ENCODE results near the gene MVB12B.

DNA sequence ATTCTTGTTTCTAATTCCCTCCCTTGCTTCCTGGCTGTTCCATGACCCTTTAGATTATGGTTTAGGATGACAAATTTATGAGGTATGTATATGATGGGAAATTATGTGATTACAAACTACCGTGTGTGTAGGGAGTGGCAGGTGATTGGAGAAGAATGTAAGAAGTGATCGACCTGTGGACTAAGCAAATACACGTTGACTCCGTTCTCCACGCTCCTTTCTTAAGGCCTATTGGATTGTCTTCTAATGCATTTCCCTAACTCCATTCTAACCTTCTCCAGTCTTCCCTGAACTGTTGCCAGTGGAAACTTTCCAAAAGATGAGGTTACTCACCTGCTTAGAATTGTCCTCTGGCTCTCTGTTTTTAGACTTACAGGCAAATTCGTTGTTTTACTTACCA is 36.6 kb downstream of the MVB12B start:
- TF ChIP-seq, protein P1, sequence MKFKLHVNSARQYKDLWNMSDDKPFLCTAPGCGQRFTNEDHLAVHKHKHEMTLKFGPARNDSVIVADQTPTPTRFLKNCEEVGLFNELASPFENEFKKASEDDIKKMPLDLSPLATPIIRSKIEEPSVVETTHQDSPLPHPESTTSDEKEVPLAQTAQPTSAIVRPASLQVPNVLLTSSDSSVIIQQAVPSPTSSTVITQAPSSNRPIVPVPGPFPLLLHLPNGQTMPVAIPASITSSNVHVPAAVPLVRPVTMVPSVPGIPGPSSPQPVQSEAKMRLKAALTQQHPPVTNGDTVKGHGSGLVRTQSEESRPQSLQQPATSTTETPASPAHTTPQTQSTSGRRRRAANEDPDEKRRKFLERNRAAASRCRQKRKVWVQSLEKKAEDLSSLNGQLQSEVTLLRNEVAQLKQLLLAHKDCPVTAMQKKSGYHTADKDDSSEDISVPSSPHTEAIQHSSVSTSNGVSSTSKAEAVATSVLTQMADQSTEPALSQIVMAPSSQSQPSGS (CRISPR knock-in tag; IDR thresholded peaks at IDR 0.05) = no peak
- TF ChIP-seq, protein P2, sequence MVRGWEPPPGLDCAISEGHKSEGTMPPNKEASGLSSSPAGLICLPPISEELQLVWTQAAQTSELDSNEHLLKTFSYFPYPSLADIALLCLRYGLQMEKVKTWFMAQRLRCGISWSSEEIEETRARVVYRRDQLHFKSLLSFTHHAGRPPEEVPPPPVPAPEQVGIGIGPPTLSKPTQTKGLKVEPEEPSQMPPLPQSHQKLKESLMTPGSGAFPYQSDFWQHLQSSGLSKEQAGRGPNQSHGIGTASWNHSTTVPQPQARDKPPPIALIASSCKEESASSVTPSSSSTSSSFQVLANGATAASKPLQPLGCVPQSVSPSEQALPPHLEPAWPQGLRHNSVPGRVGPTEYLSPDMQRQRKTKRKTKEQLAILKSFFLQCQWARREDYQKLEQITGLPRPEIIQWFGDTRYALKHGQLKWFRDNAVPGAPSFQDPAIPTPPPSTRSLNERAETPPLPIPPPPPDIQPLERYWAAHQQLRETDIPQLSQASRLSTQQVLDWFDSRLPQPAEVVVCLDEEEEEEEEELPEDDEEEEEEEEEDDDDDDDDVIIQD (CRISPR knock-in tag; IDR thresholded peaks at IDR 0.05; ENCODE audit: low read depth) = no peak
- TF ChIP-seq MYC (CRISPR knock-in tag; IDR thresholded peaks at IDR 0.05; ENCODE audit: borderline replicate concordance) = no peak
- TF ChIP-seq ZNF510 (CRISPR knock-in tag; IDR thresholded peaks at IDR 0.05; ENCODE audit: low read depth) = no peak
- TF ChIP-seq, protein P3, sequence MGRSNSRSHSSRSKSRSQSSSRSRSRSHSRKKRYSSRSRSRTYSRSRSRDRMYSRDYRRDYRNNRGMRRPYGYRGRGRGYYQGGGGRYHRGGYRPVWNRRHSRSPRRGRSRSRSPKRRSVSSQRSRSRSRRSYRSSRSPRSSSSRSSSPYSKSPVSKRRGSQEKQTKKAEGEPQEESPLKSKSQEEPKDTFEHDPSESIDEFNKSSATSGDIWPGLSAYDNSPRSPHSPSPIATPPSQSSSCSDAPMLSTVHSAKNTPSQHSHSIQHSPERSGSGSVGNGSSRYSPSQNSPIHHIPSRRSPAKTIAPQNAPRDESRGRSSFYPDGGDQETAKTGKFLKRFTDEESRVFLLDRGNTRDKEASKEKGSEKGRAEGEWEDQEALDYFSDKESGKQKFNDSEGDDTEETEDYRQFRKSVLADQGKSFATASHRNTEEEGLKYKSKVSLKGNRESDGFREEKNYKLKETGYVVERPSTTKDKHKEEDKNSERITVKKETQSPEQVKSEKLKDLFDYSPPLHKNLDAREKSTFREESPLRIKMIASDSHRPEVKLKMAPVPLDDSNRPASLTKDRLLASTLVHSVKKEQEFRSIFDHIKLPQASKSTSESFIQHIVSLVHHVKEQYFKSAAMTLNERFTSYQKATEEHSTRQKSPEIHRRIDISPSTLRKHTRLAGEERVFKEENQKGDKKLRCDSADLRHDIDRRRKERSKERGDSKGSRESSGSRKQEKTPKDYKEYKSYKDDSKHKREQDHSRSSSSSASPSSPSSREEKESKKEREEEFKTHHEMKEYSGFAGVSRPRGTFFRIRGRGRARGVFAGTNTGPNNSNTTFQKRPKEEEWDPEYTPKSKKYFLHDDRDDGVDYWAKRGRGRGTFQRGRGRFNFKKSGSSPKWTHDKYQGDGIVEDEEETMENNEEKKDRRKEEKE (IDR thresholded peaks at IDR 0.05) = no peak
- no peak for TF ChIP-seq ZNF232 (CRISPR knock-in tag; IDR thresholded peaks at IDR 0.05; ENCODE audit: borderline replicate concordance)
- TF ChIP-seq, protein P4, sequence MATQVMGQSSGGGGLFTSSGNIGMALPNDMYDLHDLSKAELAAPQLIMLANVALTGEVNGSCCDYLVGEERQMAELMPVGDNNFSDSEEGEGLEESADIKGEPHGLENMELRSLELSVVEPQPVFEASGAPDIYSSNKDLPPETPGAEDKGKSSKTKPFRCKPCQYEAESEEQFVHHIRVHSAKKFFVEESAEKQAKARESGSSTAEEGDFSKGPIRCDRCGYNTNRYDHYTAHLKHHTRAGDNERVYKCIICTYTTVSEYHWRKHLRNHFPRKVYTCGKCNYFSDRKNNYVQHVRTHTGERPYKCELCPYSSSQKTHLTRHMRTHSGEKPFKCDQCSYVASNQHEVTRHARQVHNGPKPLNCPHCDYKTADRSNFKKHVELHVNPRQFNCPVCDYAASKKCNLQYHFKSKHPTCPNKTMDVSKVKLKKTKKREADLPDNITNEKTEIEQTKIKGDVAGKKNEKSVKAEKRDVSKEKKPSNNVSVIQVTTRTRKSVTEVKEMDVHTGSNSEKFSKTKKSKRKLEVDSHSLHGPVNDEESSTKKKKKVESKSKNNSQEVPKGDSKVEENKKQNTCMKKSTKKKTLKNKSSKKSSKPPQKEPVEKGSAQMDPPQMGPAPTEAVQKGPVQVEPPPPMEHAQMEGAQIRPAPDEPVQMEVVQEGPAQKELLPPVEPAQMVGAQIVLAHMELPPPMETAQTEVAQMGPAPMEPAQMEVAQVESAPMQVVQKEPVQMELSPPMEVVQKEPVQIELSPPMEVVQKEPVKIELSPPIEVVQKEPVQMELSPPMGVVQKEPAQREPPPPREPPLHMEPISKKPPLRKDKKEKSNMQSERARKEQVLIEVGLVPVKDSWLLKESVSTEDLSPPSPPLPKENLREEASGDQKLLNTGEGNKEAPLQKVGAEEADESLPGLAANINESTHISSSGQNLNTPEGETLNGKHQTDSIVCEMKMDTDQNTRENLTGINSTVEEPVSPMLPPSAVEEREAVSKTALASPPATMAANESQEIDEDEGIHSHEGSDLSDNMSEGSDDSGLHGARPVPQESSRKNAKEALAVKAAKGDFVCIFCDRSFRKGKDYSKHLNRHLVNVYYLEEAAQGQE (IDR thresholded peaks at IDR 0.05; ENCODE audit: borderline replicate concordance in 1 of 2, low read depth in 1 of 2, low read length in 2 of 2) = no peak
- TF ChIP-seq, protein P5, sequence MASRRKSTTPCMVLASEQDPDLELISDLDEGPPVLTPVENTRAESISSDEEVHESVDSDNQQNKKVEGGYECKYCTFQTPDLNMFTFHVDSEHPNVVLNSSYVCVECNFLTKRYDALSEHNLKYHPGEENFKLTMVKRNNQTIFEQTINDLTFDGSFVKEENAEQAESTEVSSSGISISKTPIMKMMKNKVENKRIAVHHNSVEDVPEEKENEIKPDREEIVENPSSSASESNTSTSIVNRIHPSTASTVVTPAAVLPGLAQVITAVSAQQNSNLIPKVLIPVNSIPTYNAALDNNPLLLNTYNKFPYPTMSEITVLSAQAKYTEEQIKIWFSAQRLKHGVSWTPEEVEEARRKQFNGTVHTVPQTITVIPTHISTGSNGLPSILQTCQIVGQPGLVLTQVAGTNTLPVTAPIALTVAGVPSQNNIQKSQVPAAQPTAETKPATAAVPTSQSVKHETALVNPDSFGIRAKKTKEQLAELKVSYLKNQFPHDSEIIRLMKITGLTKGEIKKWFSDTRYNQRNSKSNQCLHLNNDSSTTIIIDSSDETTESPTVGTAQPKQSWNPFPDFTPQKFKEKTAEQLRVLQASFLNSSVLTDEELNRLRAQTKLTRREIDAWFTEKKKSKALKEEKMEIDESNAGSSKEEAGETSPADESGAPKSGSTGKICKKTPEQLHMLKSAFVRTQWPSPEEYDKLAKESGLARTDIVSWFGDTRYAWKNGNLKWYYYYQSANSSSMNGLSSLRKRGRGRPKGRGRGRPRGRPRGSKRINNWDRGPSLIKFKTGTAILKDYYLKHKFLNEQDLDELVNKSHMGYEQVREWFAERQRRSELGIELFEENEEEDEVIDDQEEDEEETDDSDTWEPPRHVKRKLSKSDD (CRISPR knock-in tag; IDR thresholded peaks at IDR 0.05; ENCODE audit: low read depth) = no peak
- TF ChIP-seq, protein P6, sequence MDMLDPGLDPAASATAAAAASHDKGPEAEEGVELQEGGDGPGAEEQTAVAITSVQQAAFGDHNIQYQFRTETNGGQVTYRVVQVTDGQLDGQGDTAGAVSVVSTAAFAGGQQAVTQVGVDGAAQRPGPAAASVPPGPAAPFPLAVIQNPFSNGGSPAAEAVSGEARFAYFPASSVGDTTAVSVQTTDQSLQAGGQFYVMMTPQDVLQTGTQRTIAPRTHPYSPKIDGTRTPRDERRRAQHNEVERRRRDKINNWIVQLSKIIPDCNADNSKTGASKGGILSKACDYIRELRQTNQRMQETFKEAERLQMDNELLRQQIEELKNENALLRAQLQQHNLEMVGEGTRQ (IDR thresholded peaks at IDR 0.05; ENCODE audit: low read depth, low read length) = no peak
- TF ChIP-seq, protein P6 (CRISPR knock-in tag; IDR thresholded peaks at IDR 0.05; ENCODE audit: borderline replicate concordance) = no peak
- no peak for TF ChIP-seq NCOA1 (CRISPR knock-in tag; IDR thresholded peaks at IDR 0.05)
- TF ChIP-seq BHLHE40 (IDR thresholded peaks at IDR 0.05; ENCODE audit: low read length) = no peak
